GM19240 (cell line): Measurements from ENCODE around the gene SLC35F3.
A peak's percentile ranks its signal among the peaks of the same experiment; 100 is the strongest.
"Not testable (repeated sequence)": the region's sequence is repeated elsewhere in the genome, so short reads cannot be mapped to it uniquely, and the experiment has no call there.

ENCODE experiments used
- DNase-seq: peaks from one replicate; pipeline ENCODE4 v3.0.0; 2011; ENCODE audit warnings: low spot score; ENCODE audit not compliant: insufficient read length

SLC35F3 gene

GRCh38 chr1:234185438-234185837, 281.0 kb downstream of the SLC35F3 start:
- DNase-seq: no peak

GRCh38 chr1:234186037-234186688, 281.7 kb downstream of the SLC35F3 start:
- no peak for DNase-seq

- DNase-seq: no peak
Observed at GRCh38 chr1:234188454-234188792, 283.9 kb downstream of the SLC35F3 start.

GRCh38 chr1:234197839-234198238, 293.4 kb downstream of the SLC35F3 start:
- no peak for DNase-seq

GRCh38 chr1:234199476-234200127, 295.1 kb downstream of the SLC35F3 start:
- DNase-seq: no peak

GRCh38 chr1:234200566-234200965, 296.1 kb downstream of the SLC35F3 start:
- DNase-seq: no peak

- DNase-seq: no peak
Observed at GRCh38 chr1:234201600-234201999, 297.1 kb downstream of the SLC35F3 start.

GRCh38 chr1:234205966-234206365, 301.5 kb downstream of the SLC35F3 start:
- no peak for DNase-seq

GRCh38 chr1:234206651-234207284, 302.3 kb downstream of the SLC35F3 start:
- DNase-seq: no peak

GRCh38 chr1:234208351-234208750, 303.9 kb downstream of the SLC35F3 start:
- no peak for DNase-seq

- DNase-seq: no peak
Observed at GRCh38 chr1:234208791-234209190, 304.3 kb downstream of the SLC35F3 start.

- not testable (repeated sequence) for DNase-seq
Observed at GRCh38 chr1:234210429-234210828, 306.0 kb downstream of the SLC35F3 start.

GRCh38 chr1:234211855-234212254, 307.4 kb downstream of the SLC35F3 start:
- not testable (repeated sequence) for DNase-seq

GRCh38 chr1:234212764-234213657, 308.5 kb downstream of the SLC35F3 start:
- DNase-seq: peak; percentile 47

- no peak for DNase-seq
Observed at GRCh38 chr1:234213658-234214128, 309.2 kb downstream of the SLC35F3 start.

- no peak for DNase-seq
Observed at GRCh38 chr1:234214129-234214910, 309.8 kb downstream of the SLC35F3 start.

- no peak for DNase-seq
Observed at GRCh38 chr1:234214911-234215892, 310.7 kb downstream of the SLC35F3 start.

- DNase-seq: peak; percentile 33
Observed at GRCh38 chr1:234216116-234216703, 311.7 kb downstream of the SLC35F3 start.

- DNase-seq: no peak
Observed at GRCh38 chr1:234217316-234217840, 312.9 kb downstream of the SLC35F3 start.
